ENCODE measurements around the gene KICS2. TPM values are rescaled to one million over a fixed set of nuclear protein-coding genes. Genes with fewer than 3 reads are reported as not detected.

The KICS2 gene
- total and polyA plus RNA-seq, 8 donors = 1.2 to 32.0 (median 5.7) TPM

DNA sequence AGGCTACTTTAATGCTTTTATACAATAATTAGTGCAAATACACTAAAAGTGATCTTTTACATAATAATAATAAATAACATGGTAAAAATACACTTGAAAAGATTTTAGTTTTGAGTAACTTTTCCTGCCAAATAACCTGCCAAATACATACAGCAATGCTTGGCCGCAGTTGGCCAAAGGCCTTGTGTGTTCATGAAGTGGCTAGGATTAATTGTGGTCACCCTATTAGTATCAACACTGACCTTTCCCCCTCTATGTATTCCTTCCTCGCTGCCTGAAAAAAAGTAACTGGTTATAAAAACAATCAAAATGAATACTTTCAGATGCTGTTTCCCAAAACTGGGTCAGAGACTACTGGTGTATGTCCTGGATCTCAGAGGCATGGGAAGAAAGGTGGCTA is 34.3 kb downstream of the KICS2 start:
- H3K4me1 ChIP-seq = no peaks in the 10 kb centered on the region
- H3K4me3 ChIP-seq = no peak overlapping the region
- H3K9me3 ChIP-seq = no peaks in the 10 kb centered on the region
- no peak overlapping the region for H3K27ac ChIP-seq
- DNase-seq = no peak
- H3K36me3 ChIP-seq = peaks cover 0 to 6% (median 3%) of the 10 kb centered on the region in 4 donors
- 76 to 86% (median 77%) methylated on average over 2 of the region's 2 CpGs for WGBS, 5 donors
- no peaks in the 10 kb centered on the region for H3K27me3 ChIP-seq
- intact Hi-C loops (cut with DNase I; ENCODE audit: low total_unique reads) = loop anchor here (10.0 kb wide), 1 partner anchor 67 kb away; no protein-coding TSS in a partner anchor
- TF ChIP-seq EP300 (IDR thresholded peaks at IDR 0.05) = no peak
- TF ChIP-seq, protein P1, sequence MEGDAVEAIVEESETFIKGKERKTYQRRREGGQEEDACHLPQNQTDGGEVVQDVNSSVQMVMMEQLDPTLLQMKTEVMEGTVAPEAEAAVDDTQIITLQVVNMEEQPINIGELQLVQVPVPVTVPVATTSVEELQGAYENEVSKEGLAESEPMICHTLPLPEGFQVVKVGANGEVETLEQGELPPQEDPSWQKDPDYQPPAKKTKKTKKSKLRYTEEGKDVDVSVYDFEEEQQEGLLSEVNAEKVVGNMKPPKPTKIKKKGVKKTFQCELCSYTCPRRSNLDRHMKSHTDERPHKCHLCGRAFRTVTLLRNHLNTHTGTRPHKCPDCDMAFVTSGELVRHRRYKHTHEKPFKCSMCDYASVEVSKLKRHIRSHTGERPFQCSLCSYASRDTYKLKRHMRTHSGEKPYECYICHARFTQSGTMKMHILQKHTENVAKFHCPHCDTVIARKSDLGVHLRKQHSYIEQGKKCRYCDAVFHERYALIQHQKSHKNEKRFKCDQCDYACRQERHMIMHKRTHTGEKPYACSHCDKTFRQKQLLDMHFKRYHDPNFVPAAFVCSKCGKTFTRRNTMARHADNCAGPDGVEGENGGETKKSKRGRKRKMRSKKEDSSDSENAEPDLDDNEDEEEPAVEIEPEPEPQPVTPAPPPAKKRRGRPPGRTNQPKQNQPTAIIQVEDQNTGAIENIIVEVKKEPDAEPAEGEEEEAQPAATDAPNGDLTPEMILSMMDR (IDR thresholded peaks at IDR 0.05) = no peak
- no peak for TF ChIP-seq POLR2AphosphoS5 (IDR thresholded peaks at IDR 0.05)
- no peak for TF ChIP-seq POLR2A (IDR thresholded peaks at IDR 0.05)

GRCh38 chr12:64187370-64187769 is 34.7 kb downstream of the KICS2 start:
- Histone ChIP-seq H3K4me1 (no peaks in the 10 kb centered on the region), H3K27me3 (no peaks in the 10 kb centered on the region), H3K9me3 (no peaks in the 10 kb centered on the region), H3K27ac (no peak overlapping the region), H3K36me3 (peaks cover 0 to 3% (median under 1%) of the 10 kb centered on the region in 4 donors), H3K4me3 (no peak overlapping the region)
- DNase-seq = no peak
- WGBS, 5 donors = 72 to 84% (median 78%) methylated on average over 3 of the region's 3 CpGs
- intact Hi-C loops (cut with DNase I; ENCODE audit: low total_unique reads) = loop anchor here (10.0 kb wide), 1 partner anchor 67 kb away; no protein-coding TSS in a partner anchor
- TF ChIP-seq POLR2AphosphoS5 (IDR thresholded peaks at IDR 0.05) (no peak), EP300 (IDR thresholded peaks at IDR 0.05) (no peak), POLR2A (IDR thresholded peaks at IDR 0.05) (no peak)
- TF ChIP-seq, protein P1 (IDR thresholded peaks at IDR 0.05) = no peak

DNA sequence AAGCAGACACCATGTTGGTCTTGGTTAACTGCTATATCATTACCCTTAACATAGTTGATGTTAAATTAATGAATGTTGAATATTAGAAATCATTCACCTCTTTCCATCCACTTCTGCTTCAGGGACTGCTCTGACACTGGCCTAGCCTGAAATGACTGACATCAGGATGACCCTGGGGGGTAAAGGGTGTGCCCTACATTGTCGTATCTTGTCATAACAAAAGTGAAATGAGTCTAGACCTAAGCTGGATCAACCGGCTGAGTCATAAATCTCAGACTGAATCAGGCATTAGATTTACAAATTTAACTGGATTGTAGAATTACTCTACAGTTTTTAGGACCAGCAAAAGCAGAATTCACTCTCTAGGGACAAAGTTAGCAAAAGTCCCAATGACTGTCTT is 35.3 kb downstream of the KICS2 start:
- Histone ChIP-seq H3K27ac (no peak overlapping the region), H3K36me3 (no peaks in the 10 kb centered on the region), H3K27me3 (no peaks in the 10 kb centered on the region), H3K9me3 (no peaks in the 10 kb centered on the region), H3K4me3 (no peak overlapping the region), H3K4me1 (peaks cover 0 to 6% (median 3%) of the 10 kb centered on the region in 4 donors)
- TF ChIP-seq POLR2AphosphoS5 (IDR thresholded peaks at IDR 0.05) (no peak), POLR2A (IDR thresholded peaks at IDR 0.05) (no peak), EP300 (IDR thresholded peaks at IDR 0.05) (no peak)
- TF ChIP-seq, protein P1 (IDR thresholded peaks at IDR 0.05) = no peak
- DNase-seq = no peak
- intact Hi-C loops (cut with DNase I; ENCODE audit: low total_unique reads) = loop anchor here (10.0 kb wide), 1 partner anchor 68 kb away; no protein-coding TSS in a partner anchor
- 67 to 93% (median 82%) methylated on average over 2 of the region's 2 CpGs for WGBS, 5 donors

DNA sequence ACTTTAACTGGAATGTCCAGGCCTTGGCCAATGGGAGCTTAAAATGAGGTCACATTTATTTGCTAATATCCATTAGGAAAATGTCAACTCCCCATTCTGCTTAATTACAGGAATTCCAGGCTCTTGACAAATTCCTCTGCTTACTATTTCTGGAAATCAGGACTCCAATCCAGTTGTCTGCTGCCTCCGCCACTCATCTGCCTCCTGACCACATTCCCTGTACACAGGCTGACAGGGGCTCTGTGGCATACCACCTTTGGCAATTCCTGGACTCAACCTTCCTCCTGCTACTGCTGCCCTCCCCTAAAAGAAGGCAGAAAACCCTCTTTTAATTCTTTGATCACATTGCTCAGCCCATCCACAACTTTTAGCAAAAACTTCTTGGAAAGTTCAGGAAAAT is 37.9 kb downstream of the KICS2 start:
- H3K27ac ChIP-seq = no peak overlapping the region
- peaks cover 0 to 16% (median 7%) of the 10 kb centered on the region in 4 donors for H3K4me1 ChIP-seq
- no peak for DNase-seq
- no peaks in the 10 kb centered on the region for H3K27me3 ChIP-seq
- H3K9me3 ChIP-seq = no peaks in the 10 kb centered on the region
- H3K4me3 ChIP-seq = no peak overlapping the region
- intact Hi-C loops (cut with DNase I; ENCODE audit: low total_unique reads) = loop anchor here (5.0 to 10.0 kb wide), 2 partner anchors 71 to 342 kb away; partner anchors contain the start of gene SRGAP1
- no peaks in the 10 kb centered on the region for H3K36me3 ChIP-seq
- no peak for TF ChIP-seq POLR2A (IDR thresholded peaks at IDR 0.05)
- TF ChIP-seq, protein P1 (IDR thresholded peaks at IDR 0.05) = no peak
- TF ChIP-seq EP300 (IDR thresholded peaks at IDR 0.05) = no peak
- no peak for TF ChIP-seq POLR2AphosphoS5 (IDR thresholded peaks at IDR 0.05)
- 88 to 100% (median 100%) methylated on average over 1 of the region's 1 CpG for WGBS, 5 donors

Data from stomach (tissue), 9 donors.